Measurements from ENCODE around the gene FAM200C.
A peak's percentile ranks its signal among the peaks of the same experiment; 100 is the strongest.

Gene FAM200C

DNA sequence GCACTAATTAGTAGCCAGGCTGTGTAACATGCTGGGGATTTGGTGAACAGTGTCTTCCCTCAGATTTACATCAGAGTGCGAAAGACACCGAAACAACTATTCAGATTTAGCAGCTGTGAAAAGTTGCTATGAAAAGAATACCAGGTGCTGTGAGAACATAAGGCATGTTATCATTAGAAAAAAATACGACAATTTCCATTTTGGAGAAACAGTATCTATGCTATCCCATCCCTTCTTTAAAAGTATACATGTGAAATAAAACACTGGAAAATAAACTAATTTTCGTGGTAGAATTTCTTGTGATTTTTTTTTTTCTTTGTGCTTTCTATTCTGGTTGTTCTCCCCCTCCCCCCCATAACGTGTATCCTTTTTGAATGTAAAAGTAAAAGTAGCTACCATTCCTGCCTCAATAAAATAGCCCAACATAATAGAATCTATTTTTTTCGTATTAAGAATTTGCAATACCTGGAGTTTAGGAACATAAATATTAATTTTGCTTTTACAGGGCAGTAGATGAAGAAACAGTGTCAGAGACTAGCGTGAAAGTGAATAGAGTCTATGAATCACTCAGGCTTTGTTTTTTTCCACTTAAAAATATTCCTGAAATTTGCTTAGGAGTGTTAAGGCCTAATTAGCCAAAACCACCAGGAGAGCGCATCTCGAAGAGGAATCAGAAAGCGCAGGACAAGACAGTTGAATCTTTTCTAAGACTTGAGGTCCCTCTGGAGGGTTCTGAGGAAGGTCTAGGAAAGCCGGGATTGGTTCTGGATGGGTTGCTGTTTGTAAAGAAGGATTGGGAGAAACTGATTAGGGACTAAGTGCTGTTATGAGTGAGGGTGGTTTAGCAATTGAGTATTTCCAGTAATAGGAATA, 19.8 kb upstream of the FAM200C start:
- no peak for DNase-seq

DNA sequence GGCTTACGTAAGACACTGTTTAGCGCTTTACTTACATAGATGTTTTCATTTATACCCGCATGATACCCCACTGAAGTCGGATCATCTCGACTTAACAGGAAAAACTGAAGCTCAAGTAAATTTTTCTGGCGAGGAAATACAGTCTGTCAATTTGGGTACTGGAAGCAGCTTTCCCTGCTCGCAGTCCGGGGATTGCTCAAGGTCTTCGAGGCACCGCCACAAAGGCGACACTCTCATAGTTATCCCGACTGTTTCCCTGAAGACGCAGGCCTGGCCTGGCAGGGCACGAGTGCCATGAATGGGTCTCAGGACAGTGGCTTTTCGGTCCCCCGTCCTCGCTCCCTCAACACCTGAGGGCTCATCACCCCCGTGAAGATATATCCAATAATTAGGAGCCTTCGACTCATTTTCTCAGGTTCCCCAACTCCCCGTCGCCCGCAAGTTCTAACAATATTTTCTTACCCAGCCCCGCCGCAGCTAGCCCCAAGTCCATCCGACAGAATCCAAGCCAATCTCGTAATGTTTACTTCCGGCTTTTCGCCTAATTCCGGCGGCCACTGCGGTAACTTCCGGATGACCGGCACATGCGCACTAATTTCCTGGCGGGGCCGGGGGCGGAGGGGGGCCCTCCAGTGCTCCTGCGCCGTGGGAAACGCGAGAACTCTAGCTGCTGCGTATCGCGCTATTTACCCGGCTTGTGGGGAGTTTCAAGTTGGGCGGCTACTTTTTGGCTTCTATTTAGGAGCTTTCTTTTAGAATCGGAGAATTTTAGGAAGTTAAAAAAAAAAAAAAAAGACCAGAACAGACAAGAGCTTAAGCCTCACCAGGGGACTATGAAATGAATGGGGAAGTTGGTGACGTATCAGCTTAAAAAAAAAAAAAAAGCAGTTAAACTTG, 19.0 kb upstream of the FAM200C start, which contains the start of gene SLU7:
TSS of gene SLU7 (minus strand) at position 521 of the 897 bp plus-strand sequence. CDS start 3,787 bp downstream, outside the sequence.
- peak; percentile 94 for DNase-seq

GRCh38 chr5:160398806-160399205, 1.0 kb downstream of the FAM200C start:
- DNase-seq = no peak

GRCh38 chr5:160397492-160397891, 2.4 kb downstream of the FAM200C start:
- no peak for DNase-seq

- DNase-seq = no peak
These were observed 4.7 kb downstream of the FAM200C start for GRCh38 chr5:160395111-160395510.

GRCh38 chr5:160390787-160391696, 8.8 kb downstream of the FAM200C start:
- DNase-seq = no peak

DNA sequence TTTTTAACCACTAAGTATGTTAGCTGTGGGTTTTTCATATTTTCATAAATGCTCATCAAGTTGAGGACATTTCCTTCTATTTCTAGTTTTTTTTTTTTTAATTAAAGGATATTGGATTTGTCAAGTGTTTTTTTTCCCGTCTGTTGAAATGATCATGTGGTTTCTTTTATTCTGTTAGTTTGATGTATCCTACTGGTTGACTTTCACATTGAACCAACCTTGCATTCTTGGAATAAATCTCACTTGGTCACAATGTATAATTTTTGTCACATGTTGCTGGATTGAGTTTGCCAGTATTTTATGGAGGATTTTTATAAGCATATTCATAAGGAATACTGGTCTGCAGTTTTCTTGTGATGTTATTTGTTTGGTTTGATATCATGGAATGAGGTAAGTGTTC, 12.4 kb downstream of the FAM200C start:
- DNase-seq = no peak

DNA sequence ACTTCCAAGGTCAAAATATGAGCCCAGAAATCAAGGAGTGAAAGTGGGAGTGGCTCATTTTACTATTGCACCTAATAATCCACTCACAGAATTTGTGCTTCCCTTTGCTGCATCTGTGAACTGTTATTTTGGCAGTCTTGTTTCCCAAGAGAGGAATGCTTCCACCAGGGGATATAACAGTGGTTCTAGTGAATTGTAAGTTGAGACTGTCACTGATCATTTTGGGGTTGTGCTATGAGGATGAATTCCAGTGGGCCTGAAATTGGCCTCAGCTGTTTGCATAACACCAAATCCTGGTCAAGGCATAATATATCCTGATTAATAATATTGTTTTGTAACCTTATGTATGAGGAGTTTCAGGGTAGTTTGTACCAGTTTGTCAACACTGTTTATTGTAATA, 14.4 kb downstream of the FAM200C start:
- no peak for DNase-seq

DNA sequence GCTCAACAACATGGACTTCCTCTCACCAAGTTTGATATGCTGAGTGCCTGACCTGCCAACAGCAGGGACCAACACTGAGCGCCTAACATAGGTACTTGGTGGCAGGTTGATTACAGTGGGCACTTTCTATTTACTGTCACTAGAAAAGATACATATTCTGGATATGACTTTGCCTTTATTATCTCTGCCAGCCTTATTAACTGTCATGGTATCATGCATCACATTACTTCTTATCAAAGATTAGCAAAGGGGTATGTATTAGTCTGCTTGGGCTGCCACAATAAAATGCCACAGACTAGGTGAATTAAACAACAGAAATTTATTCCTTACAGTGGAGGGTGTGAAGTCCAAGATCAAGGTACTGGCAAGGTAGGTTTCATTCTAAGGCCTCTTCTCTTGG, 15.2 kb downstream of the FAM200C start:
- no peak for DNase-seq

DNA sequence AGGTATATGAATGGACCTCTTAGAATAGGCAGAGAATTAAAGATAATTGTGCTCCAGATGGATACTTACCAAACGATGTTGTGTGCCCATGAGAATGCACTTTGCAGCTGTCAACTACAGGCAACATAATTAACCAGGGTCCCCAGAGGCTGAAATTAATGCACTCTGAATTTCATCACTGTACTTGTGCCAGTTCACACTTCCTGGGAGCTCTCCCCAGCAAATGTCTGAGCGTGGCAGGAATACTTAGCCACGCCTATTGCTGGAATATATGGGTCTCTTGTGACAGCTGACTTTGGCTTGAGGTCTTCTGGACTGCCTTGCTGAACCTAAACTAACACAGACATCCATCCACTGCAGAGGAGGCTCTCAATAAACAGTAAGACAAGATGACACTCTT, 17.5 kb downstream of the FAM200C start:
- no peak for DNase-seq

GRCh38 chr5:160380041-160380440, 19.8 kb downstream of the FAM200C start:
- no peak for DNase-seq

DNA sequence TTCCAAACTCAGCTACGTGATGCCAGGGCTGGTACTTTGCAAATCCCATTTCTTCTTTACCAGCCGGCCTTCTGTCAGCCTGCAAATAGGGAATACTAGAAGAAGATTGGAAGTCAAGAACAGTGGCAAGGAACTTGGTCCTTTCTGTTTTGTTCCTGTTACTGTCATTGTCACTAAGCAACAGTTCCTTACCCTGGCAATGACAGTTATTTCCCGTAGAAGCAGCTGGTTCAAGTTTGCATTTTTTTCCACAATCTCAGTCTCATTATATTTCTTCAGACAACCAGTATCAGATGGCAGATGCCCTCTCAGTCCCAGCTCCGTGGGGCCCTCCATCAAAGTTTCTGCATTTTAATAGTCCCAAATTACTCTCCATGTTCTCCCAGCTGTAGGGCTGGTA, 20.3 kb downstream of the FAM200C start:
- no peak for DNase-seq

DNA sequence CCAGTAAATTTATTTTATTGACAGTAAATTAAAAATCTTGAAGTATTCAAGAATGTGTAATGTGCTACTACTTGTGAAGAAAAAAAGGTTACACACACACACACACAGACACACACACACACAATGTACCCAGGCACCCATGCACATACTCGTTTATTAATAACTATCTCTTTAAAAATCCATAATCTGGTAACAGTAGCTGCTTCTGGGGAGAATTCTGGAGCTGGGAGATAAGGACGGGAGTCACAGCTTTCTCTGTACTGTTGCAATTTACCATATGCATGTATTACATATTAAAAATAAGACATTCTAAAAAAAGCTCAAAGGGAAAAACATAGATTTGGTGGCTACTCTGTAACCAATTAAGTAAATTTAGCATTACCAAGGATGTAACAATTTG, 21.5 kb downstream of the FAM200C start:
- DNase-seq = no peak

DNA sequence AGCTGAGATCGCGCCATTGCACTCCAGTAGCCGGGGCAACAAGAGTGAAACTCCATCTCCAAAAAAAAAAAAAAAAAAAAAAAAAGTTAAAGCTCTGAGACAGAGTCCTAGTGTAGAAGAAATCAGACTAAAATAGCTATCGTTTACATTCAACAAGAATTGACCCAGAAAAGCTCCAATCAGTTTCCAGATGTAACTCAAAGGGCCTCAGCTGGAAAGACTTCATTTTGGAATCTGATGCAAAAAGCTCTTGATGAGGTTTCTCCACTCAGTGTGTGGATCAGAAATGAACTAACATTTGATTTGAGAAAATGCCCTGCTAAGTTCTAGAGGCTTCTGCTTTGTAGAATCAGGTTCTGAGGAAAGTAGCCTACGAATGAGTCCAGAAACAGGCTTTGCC, 22.2 kb downstream of the FAM200C start:
- DNase-seq = no peak

DNA sequence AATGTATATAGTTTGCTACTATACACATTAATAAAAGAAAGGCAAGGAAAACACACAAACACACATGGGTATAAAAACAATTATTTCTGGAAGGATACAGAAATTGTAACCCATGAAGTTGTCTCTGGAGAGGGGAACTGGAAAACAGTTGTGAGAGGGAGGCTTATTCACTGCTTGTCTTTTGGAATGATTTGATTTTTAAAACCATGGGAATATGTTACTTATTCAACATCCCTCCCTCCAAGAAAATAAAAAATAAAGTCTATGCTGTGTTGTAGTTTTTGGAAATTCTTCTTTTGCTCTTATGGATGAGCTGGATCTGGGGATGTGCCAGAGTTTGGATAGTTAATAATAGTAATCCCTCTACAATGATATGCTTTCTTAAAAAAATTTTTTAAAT, 23.4 kb downstream of the FAM200C start:
- DNase-seq = no peak

- no peak for DNase-seq
These were observed 24.2 kb downstream of the FAM200C start for GRCh38 chr5:160375701-160376100.

DNA sequence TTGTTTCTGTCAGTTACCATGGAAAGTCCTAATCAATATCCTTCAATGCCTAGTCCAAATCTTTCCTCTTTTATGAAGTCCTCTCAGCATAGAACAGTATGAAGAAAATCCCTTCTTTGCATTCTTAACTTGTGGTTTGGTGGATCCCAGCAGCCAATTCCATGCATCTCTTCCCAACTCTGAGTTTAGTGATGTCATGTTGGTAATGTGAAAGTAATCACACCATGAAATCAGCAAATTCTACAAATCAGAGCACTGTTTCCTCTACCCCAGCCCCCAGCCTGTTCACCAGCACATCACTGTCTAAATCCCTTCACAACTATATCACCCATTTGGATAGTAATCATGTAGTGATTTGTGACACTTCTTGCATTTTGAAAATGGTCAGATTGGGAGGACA, 24.7 kb downstream of the FAM200C start:
- DNase-seq = no peak

DNA sequence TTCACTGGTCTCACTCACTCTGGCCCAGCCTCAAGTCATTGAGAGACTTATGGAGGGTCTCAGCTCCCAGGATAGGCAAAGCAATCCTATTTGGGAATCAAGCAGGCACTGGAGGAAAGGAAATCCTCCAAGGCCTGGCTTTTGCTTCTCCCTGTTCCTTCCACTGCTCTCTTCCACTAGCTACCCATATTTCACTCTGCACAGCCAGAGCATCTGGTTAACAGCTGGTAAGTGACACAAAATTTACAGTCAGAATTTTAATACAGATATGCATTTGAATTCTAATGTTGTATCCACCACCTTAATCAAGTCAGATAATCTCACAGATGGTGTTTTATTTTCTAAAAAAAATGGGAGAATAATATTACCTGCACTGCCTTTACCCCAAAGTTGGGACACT, 28.6 kb downstream of the FAM200C start:
- no peak for DNase-seq

- no peak for DNase-seq
These were observed 29.2 kb downstream of the FAM200C start for GRCh38 chr5:160370713-160371034.

DNA sequence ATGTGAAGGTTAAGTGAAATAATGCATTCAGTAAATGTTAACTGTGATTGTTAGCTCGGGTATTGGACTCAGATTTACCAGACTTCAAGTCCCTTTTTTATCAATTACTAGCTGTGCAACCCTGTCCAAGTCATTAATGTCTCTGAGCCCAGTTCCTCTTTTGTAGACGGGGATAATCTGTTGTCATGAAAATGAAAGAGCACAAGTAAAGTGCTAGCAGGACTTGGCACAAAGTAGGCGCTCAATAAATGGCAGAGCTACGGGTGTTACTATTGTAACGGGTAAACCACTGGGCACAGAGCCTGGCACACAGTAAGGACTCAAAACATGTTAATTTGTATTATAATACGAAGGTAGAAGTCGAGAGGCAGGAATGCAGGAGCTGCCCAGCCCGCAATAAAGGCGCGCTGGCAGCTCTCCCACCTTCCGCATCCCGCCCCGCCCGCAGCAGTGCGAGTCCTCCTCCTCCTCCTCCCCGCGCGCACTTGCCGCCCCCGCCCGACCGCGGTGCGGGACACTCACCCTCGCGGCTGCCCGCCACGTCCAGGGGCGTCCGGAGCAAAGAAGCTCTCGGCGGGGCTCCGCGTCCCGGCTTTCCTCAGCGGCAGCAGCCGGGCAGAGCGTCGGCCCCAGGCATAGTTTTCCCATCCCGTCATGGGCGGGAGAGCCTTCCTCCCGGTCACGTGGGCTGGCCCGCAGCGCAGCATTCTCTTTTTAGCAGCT, 29.7 kb downstream of the FAM200C start, which contains the start of gene C1QTNF2:
TSS of gene C1QTNF2 (minus strand) at position 637 of the 723 bp plus-strand sequence. CDS start 15,615 bp downstream, outside the sequence.
- no peak for DNase-seq

GRCh38 chr5:160367885-160368284, 32.0 kb downstream of the FAM200C start:
- DNase-seq = no peak

- no peak for DNase-seq
These were observed 32.6 kb downstream of the FAM200C start for GRCh38 chr5:160367261-160367660.

Measured in GOT3 (cell line).